ACHN (cell line): ENCODE data around the gene KIF14.
"Not testable (repeated sequence)": the region's sequence is repeated elsewhere in the genome, so short reads cannot be mapped to it uniquely, and the experiment has no call there.

Experiments
- DNase-seq: peaks from one replicate; pipeline ENCODE4 v3.0.0-alpha.2; 2015
- in situ Hi-C: cut with HindIII; loops from 2 replicates; pipeline ENCODE4 v1.10.0; 2017; ENCODE audit warnings: low sequenced_read_pairs, low pct_ligation_motif_present, low pct_unique_long_range_greater_than_20kb

The KIF14 gene

GRCh38 chr1:200636681-200637080, 16.1 kb upstream of the KIF14 start:
- in situ Hi-C loops = no loop called here
- no peak for DNase-seq

- no peak for DNase-seq
- in situ Hi-C loops = no loop called here
These were observed 13.9 kb upstream of the KIF14 start for GRCh38 chr1:200634261-200635122.

GRCh38 chr1:200631375-200631774, 10.8 kb upstream of the KIF14 start:
- DNase-seq = no peak
- in situ Hi-C loops = no loop called here

- in situ Hi-C loops = not testable (repeated sequence)
These were observed 10.0 kb upstream of the KIF14 start for GRCh38 chr1:200630515-200630899.

GRCh38 chr1:200629876-200630514, 9.4 kb upstream of the KIF14 start:
- DNase-seq = no peak
- in situ Hi-C loops = no loop called here

More at GRCh38 chr1:200630515-200630899, 10.0 kb upstream of the KIF14 start:
- not testable (repeated sequence) for DNase-seq

GRCh38 chr1:200628223-200628881, 7.8 kb upstream of the KIF14 start:
- in situ Hi-C loops = no loop called here
- no peak for DNase-seq

- in situ Hi-C loops = no loop called here
- DNase-seq = no peak
These were observed 7.1 kb upstream of the KIF14 start for GRCh38 chr1:200627575-200628222.

- in situ Hi-C loops = no loop called here
These were observed 6.4 kb upstream of the KIF14 start for GRCh38 chr1:200626853-200627534.

GRCh38 chr1:200625381-200625824, 4.9 kb upstream of the KIF14 start:
- in situ Hi-C loops = no loop called here
- peak; percentile 17 for DNase-seq

More at GRCh38 chr1:200626853-200627534, 6.4 kb upstream of the KIF14 start:
- DNase-seq = no peak

DNA sequence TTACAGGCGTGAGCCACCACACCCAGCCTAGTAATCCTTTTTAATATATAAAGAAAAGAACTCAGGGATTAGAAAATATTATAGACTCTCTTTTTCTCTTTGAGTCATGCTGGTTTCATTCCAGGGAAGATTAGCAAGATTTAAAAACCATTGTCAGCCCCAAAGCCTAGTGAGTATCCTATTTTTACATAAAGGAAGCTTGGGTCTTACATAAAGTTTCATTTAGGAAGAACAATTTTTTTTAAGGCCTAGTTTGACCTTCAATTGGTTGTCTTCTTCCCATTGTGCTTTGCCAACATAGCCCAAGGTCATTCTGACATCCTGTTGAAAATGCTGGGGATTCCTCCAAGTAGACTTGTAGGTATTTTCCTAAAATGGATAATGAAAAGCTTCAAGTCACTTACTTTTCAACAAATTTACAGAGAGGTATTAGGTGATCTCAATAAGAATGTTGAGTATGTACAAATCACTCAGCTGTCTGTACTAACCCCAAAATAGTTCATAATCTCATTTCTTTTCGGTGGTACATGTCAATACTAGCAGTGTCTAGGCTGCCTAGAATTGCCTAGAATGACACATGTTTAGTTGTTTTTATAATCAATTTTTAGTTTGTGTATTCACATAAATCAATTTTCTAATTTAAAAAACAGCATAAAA, 4.3 kb upstream of the KIF14 start:
- in situ Hi-C loops = no loop called here
- DNase-seq = no peak

- in situ Hi-C loops = no loop called here
- no peak for DNase-seq
These were observed 668 bp downstream of the KIF14 start for GRCh38 chr1:200619894-200620272.

GRCh38 chr1:200610846-200611245, 9.7 kb downstream of the KIF14 start:
- DNase-seq = no peak
- in situ Hi-C loops = no loop called here

- DNase-seq = no peak
- in situ Hi-C loops = no loop called here
These were observed 17.9 kb downstream of the KIF14 start for GRCh38 chr1:200602632-200603031.

GRCh38 chr1:200590001-200590400, 30.6 kb downstream of the KIF14 start:
- in situ Hi-C loops = no loop called here
- DNase-seq = no peak

DNA sequence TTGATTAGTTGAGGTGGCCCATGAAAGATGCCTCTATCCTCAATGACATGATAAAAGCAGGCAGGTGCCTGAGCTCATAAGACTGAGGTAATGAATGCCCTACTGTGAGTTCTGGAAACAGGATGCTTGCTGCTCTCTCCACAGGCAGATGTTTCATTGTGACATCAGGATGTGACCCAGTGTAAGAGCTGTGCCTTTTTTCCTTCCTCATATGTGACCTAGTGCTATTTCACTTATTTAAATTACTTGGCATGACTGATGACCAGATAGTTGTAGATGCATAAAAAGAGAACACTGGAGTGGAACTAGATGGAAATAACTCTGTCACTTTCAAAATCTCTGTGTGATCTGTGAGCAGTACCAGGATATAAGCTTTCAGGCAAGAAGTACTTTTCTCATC, 31.9 kb downstream of the KIF14 start:
- no peak for DNase-seq

GRCh38 chr1:200564319-200564718, 56.2 kb downstream of the KIF14 start:
- DNase-seq = no peak
- in situ Hi-C loops = no loop called here

More for the DNA sequence above, 31.9 kb downstream of the KIF14 start:
- in situ Hi-C loops = no loop called here

DNA sequence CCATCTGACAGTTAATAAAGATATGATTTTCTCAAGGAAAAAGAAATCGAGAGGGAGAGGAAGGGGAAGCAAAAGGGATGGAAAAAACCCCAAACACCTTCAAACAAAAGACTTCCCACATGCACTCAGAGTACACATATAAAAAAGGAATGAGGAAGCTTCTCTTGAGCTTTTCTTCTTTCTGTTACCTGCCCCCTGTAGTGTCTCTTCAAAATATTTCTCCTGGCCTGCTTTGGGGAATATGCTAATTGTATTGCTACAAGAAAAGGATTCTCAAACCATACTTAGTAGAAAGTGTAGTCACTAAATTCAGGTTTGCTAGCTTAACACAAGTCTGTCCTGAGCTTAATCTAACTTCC, 58.7 kb downstream of the KIF14 start:
- in situ Hi-C loops = no loop called here
- DNase-seq = no peak

DNA sequence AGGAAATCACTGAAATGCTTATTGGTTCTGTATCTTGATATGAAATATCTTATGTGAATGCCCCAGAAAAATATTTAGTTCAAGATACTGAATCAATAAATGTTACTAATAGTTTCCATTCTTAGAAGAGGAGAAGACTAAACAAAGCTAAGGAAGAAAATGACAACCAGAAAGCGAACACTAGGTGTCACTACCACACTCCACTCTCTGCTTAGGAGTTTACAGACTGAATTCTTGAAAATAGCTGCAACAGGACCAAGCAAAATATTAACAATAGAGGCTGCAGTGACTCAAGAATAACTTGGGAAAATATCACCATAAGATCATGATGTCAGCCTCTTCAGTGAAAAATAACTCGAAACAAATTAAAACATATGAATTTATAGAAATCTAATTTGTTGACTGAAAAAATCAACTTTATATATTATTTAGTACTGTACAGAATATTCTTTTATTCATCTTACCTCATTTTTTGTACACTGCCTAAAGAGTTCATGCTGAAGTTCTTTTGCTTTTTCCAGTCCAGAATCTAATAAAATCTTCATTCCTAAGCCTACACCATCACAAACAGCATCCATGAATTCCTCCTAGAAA, 61.6 kb downstream of the KIF14 start:
- DNase-seq = peak; percentile 67
- in situ Hi-C loops = no loop called here
